Fibroblast of mammary gland (primary cell): ENCODE results near the gene IPMK.

ENCODE experiments used
- DNase-seq: peaks from one replicate; pipeline ENCODE4 v3.0.0-alpha.2; 2010; ENCODE audit warnings: low read depth
- H3K4me3 ChIP-seq: 2 replicates; pipeline ENCODE4 v1.5.1; 2011; ENCODE audit warnings: low read depth, mild to moderate bottlenecking, low read length, moderate library complexity; ENCODE audit not compliant: control insufficient read depth
- TF ChIP-seq, protein P1 (sequence below): conservative IDR thresholded peaks from 2 replicates; pipeline ENCODE4 v1.5.1; 2011; ENCODE audit warnings: low read depth, low read length, inconsistent platforms; ENCODE audit not compliant: control insufficient read depth, insufficient read depth

Gene IPMK

DNA sequence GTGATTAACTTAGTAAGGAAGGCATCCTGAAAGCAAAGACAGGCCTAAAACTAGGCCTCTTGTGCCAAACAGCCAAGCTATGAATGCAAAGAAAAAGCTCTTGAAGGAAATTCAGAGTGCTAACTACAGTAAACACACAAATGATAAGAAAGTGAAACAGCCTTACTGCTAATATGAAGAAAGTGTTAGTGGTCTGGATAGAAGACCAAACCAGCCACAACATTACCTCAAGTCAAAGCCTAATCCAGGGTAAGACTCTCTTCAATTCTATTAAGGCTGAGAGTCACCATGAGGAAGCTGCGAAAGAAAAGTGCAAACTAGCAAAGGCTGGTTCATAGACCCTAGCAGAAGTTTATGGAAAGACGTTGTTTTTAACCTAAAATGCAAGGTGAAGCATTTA, 66.0 kb downstream of the IPMK start:
- TF ChIP-seq, protein P1, sequence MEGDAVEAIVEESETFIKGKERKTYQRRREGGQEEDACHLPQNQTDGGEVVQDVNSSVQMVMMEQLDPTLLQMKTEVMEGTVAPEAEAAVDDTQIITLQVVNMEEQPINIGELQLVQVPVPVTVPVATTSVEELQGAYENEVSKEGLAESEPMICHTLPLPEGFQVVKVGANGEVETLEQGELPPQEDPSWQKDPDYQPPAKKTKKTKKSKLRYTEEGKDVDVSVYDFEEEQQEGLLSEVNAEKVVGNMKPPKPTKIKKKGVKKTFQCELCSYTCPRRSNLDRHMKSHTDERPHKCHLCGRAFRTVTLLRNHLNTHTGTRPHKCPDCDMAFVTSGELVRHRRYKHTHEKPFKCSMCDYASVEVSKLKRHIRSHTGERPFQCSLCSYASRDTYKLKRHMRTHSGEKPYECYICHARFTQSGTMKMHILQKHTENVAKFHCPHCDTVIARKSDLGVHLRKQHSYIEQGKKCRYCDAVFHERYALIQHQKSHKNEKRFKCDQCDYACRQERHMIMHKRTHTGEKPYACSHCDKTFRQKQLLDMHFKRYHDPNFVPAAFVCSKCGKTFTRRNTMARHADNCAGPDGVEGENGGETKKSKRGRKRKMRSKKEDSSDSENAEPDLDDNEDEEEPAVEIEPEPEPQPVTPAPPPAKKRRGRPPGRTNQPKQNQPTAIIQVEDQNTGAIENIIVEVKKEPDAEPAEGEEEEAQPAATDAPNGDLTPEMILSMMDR, result no peak
- DNase-seq, result no peak
- no peak overlapping the region for H3K4me3 ChIP-seq

DNA sequence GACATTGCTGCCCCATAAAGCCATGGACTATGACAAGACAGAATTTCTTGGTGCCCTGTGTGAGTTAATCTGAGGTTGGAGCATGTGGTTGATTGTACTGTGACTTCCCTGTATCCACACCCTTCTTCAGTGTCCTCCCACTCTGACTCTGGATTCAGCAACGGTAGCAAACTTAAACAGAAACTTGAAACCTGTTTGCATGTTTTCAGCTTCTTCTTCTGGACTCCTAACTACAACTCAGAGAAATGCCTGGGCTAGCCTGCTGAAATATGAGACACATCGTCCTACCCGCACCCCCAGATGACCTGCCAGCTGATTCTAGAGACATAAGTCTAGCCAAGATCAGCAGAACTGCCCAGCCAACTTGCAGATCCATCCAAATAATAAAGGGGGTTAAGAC, 78.4 kb downstream of the IPMK start:
- no peak overlapping the region for H3K4me3 ChIP-seq
- peak; percentile 58 for DNase-seq
- TF ChIP-seq, protein P1, result no peak

- no peak overlapping the region for H3K4me3 ChIP-seq
- TF ChIP-seq, protein P1, result no peak
- DNase-seq, result no peak
Measured at GRCh38 chr10:58184120-58184670, 83.5 kb downstream of the IPMK start.

- H3K4me3 ChIP-seq, result no peak overlapping the region
- no peak for DNase-seq
- TF ChIP-seq, protein P1, result no peak
Measured at GRCh38 chr10:58180666-58181065, 87.0 kb downstream of the IPMK start.

GRCh38 chr10:58179238-58179637, 88.5 kb downstream of the IPMK start:
- DNase-seq, result peak; percentile 37
- TF ChIP-seq, protein P1, result no peak
- no peak overlapping the region for H3K4me3 ChIP-seq

DNA sequence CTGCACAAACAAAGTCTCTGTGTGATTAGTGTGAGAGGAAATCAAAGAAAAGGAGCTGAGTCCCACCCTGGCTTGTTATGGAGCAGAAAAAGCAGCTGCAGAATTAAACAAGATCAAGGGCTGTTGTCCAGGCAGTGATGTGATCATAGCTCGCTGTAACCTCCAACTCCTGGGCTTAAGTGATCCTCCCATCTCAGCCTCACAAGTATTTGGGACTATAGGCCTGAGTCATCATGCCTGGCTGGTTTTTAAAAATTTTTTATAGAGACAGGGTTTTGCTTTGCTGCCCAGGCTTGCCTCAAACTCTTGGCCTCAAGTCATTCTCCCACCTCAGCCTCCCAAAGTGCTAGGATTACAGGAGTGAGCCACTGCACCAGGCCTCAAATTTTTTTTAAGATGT, 88.9 kb downstream of the IPMK start:
- peak; percentile 41 for DNase-seq
- no peak overlapping the region for H3K4me3 ChIP-seq
- TF ChIP-seq, protein P1, result no peak
